Subcutaneous abdominal adipose tissue (tissue), 5 donors: ENCODE data around the gene OR1J4.

Experiments
- H3K27ac ChIP-seq: one replicate; pipeline ENCODE4 v1.7.0; 2013; ENCODE audit warnings: low read depth, mild to moderate bottlenecking, inconsistent platforms, low read length, moderate library complexity
- H3K27me3 ChIP-seq, 5 donors: one replicate each; pipeline ENCODE4 v1.7.0; 2013; ENCODE audit warnings: low read length in 5 of 5, inconsistent platforms in 1 of 5; ENCODE audit not compliant: control insufficient read depth in 5 of 5, insufficient read depth in 4 of 5
- H3K36me3 ChIP-seq, 5 donors: one replicate each; pipeline ENCODE4 v1.7.0; 2013; ENCODE audit warnings: low read length in 5 of 5; ENCODE audit not compliant: control insufficient read depth in 5 of 5, insufficient read depth in 5 of 5
- H3K4me1 ChIP-seq, 5 donors: one replicate each; pipeline ENCODE4 v1.7.0; 2013; ENCODE audit warnings: low read length in 5 of 5, mild to moderate bottlenecking in 3 of 5, moderate library complexity in 1 of 5; ENCODE audit not compliant: control insufficient read depth in 5 of 5, insufficient read depth in 5 of 5
- H3K4me3 ChIP-seq, 5 donors: one replicate each; pipeline ENCODE4 v1.7.0; 2013; ENCODE audit warnings: low read length in 5 of 5, low read depth in 1 of 5
- H3K9ac ChIP-seq, 5 donors: one replicate each; pipeline ENCODE4 v1.7.0; 2013; ENCODE audit warnings: low read length in 5 of 5, mild to moderate bottlenecking in 4 of 5, moderate library complexity in 3 of 5
- H3K9me3 ChIP-seq, 5 donors: one replicate each; pipeline ENCODE4 v1.7.0; 2013; ENCODE audit warnings: low read length in 5 of 5; ENCODE audit not compliant: control insufficient read depth in 5 of 5
- donor health status: healthy.
- donor health status: healthy.
- donor health status: healthy.
- donor health status: healthy.
- donor health status: healthy.

Gene OR1J4

GRCh38 chr9:122561446-122561845 lies 42.5 kb downstream of the OR1J4 start:
- Histone ChIP-seq H3K9ac (no peak overlapping the region), H3K4me1 (no peaks in the 10 kb centered on the region), H3K36me3 (no peaks in the 10 kb centered on the region), H3K4me3 (no peak overlapping the region), H3K9me3 (peaks cover 0 to 22% (median 7%) of the 10 kb centered on the region in 5 donors), H3K27me3 (peaks cover 0 to 3% (median 0%) of the 10 kb centered on the region in 5 donors), H3K27ac (no peak overlapping the region)

- Histone ChIP-seq H3K4me3 (no peak overlapping the region), H3K9ac (no peak overlapping the region), H3K27ac (no peak overlapping the region), H3K36me3 (no peaks in the 10 kb centered on the region), H3K4me1 (no peaks in the 10 kb centered on the region), H3K9me3 (peaks cover 0 to 22% (median 7%) of the 10 kb centered on the region in 5 donors), H3K27me3 (peaks cover 0 to 3% (median 0%) of the 10 kb centered on the region in 5 donors)
Measured at GRCh38 chr9:122562134-122562760, 43.3 kb downstream of the OR1J4 start.

- Histone ChIP-seq H3K27me3 (no peaks in the 10 kb centered on the region), H3K27ac (no peak overlapping the region), H3K4me1 (no peaks in the 10 kb centered on the region), H3K36me3 (no peaks in the 10 kb centered on the region), H3K9ac (no peak overlapping the region), H3K9me3 (peaks cover 0 to 7% (median 0%) of the 10 kb centered on the region in 5 donors), H3K4me3 (no peak overlapping the region)
Measured at GRCh38 chr9:122567901-122568300, 49.0 kb downstream of the OR1J4 start.
